WTC11 (cell line): ENCODE data around the gene DCLK2. TPM values are rescaled to one million over a fixed set of nuclear protein-coding genes. Genes with fewer than 3 reads are reported as not detected.

Experiments used
- ATAC-seq: fragments of 200-7000 bp; cut with Tn5 transposase; 2 replicates; pipeline ENCODE4 v1.10.0; 2021; ENCODE audit warnings: mild to moderate bottlenecking, moderate library complexity
- CTCF ChIA-PET: fragments of 300-600 bp; sonication (Branson Sonifier 250); formaldehyde crosslinking; loops from one replicate; lab custom pipeline; 2021; ENCODE audit warnings: antibody characterized with exemption; lab: Charles Lee
- POLR2A ChIA-PET: fragments of 350-600 bp; sonication (Branson Sonifier 250); formaldehyde crosslinking; loops from one replicate; lab custom pipeline; 2021; ENCODE audit warnings: antibody characterized with exemption; lab: Charles Lee
- DNase-seq: peaks from one replicate; pipeline ENCODE4 v3.0.0; 2021; ENCODE audit warnings: low spot score
- H3K27ac Mint-ChIP-seq: 2 replicates; pipeline ENCODE4 v1.8.0; 2021; ENCODE audit warnings: mixed read lengths
- H3K27me3 Mint-ChIP-seq: 2 replicates; pipeline ENCODE4 v1.8.0; 2021; ENCODE audit warnings: low read depth, mild to moderate bottlenecking, moderate library complexity, mixed read lengths
- H3K36me3 Mint-ChIP-seq: 2 replicates; pipeline ENCODE4 v1.8.0; 2021; ENCODE audit warnings: mixed read lengths
- H3K4me1 Mint-ChIP-seq: 2 replicates; pipeline ENCODE4 v1.8.0; 2022; ENCODE audit warnings: mixed read lengths
- H3K4me3 Mint-ChIP-seq: 2 replicates; pipeline ENCODE4 v1.8.0; 2021; ENCODE audit warnings: mild to moderate bottlenecking, moderate library complexity, mixed read lengths
- H3K9me3 Mint-ChIP-seq: 2 replicates; pipeline ENCODE4 v1.8.0; 2021; ENCODE audit warnings: mixed read lengths
- ATF2 ChIP-seq: sonication (generic); formaldehyde crosslinking; IDR thresholded peaks from 2 replicates; pipeline ENCODE4 v1.8.1; 2022; ENCODE audit warnings: low read depth, missing genetic modification reagents, borderline replicate concordance
- ETV6 ChIP-seq: sonication (generic); formaldehyde crosslinking; IDR thresholded peaks from 2 replicates; pipeline ENCODE4 v1.8.1; 2022; ENCODE audit warnings: mild to moderate bottlenecking, missing genetic modification reagents
- JAZF1 ChIP-seq: fragments of 250-450 bp; sonication (Bioruptor Pico); IDR thresholded peaks from 2 replicates; pipeline ENCODE4 v1.9.0; 2021; ENCODE audit warnings: moderate library complexity, mild to moderate bottlenecking, inconsistent platforms
- KAT7 ChIP-seq: sonication (generic); formaldehyde crosslinking; IDR thresholded peaks from 2 replicates; pipeline ENCODE4 v1.8.1; 2023; ENCODE audit warnings: missing genetic modification reagents, mild to moderate bottlenecking, borderline replicate concordance
- MYBL2 ChIP-seq: sonication (generic); formaldehyde crosslinking; IDR thresholded peaks from 2 replicates; pipeline ENCODE4 v1.8.1; 2023; ENCODE audit warnings: mild to moderate bottlenecking, moderate library complexity, missing genetic modification reagents
- NFYB ChIP-seq: sonication (generic); formaldehyde crosslinking; conservative IDR thresholded peaks from 2 replicates; pipeline ENCODE4 v1.8.0; 2022; ENCODE audit warnings: low read depth, missing genetic modification reagents
- PRDM15 ChIP-seq: sonication (generic); formaldehyde crosslinking; IDR thresholded peaks from 2 replicates; pipeline ENCODE4 v1.8.0; 2022; ENCODE audit warnings: missing genetic modification reagents
- PRRX2 ChIP-seq: fragments of 250-450 bp; sonication (Bioruptor Pico); IDR thresholded peaks from 2 replicates; pipeline ENCODE4 v1.8.0; 2021; ENCODE audit warnings: mild to moderate bottlenecking
- RORB ChIP-seq: fragments of 250-450 bp; sonication (Bioruptor Pico); IDR thresholded peaks from 2 replicates; pipeline ENCODE4 v1.9.0; 2021; ENCODE audit warnings: mild to moderate bottlenecking
- USF2 ChIP-seq: sonication (generic); formaldehyde crosslinking; IDR thresholded peaks from 2 replicates; pipeline ENCODE4 v1.8.1; 2023; ENCODE audit warnings: mild to moderate bottlenecking, missing genetic modification reagents, moderate library complexity
- ZNF232 ChIP-seq: sonication (generic); formaldehyde crosslinking; IDR thresholded peaks from 2 replicates; pipeline ENCODE4 v1.8.0; 2022; ENCODE audit warnings: mild to moderate bottlenecking, missing genetic modification reagents
- total RNA-seq: library from RNA; stranded (reverse); gene quantifications from 3 replicates; pipeline ENCODE4 v1.2.3, GENCODE V29; 2021
- TF ChIP-seq, protein P1 (sequence below): fragments of 250-450 bp; sonication (Bioruptor Pico); IDR thresholded peaks from 2 replicates; pipeline ENCODE4 v1.9.0; 2021; ENCODE audit warnings: mild to moderate bottlenecking
- TF ChIP-seq, protein P2 (sequence below): fragments of 200-600 bp; IDR thresholded peaks from 2 replicates; pipeline ENCODE4 v1.8.0; 2022; ENCODE audit warnings: antibody characterized with exemption

Gene DCLK2
- total RNA-seq, 1 experiment from 2014 or later, result 0.17 TPM

GRCh38 chr4:150240011-150240410, 161.8 kb downstream of the DCLK2 start (continued):
- TF ChIP-seq PRDM15 (CRISPR knock-in tag) (no peak), ETV6 (CRISPR knock-in tag) (no peak), PRRX2 (CRISPR knock-in tag) (no peak), JAZF1 (no peak), KAT7 (no peak)

- peak; percentile 81 for ATAC-seq
- H3K36me3 Mint-ChIP-seq, result no peaks in the 10 kb centered on the region
- peak; percentile 61 for DNase-seq
- H3K27me3 Mint-ChIP-seq, result no peaks in the 10 kb centered on the region; the same call in 1 of the 2 replicates
- ChIA-PET CTCF (interaction anchor here (0.5 to 2.1 kb wide), 36 partner anchors 9 to 806 kb away, joined by 3 to 15 read pairs (median 4); partner anchors contain the start of gene DCLK2), POLR2A (interaction anchor here (0.5 kb wide), 1 partner anchor 50 kb away, joined by 5 read pairs; no protein-coding TSS in a partner anchor)
- H3K4me3 Mint-ChIP-seq, result no peak overlapping the region
- no peak overlapping the region for H3K27ac Mint-ChIP-seq
- H3K9me3 Mint-ChIP-seq, result peaks cover 2% of the 10 kb centered on the region; the same call in 1 of the 2 replicates
- H3K4me1 Mint-ChIP-seq, result peaks cover 42% of the 10 kb centered on the region
- TF ChIP-seq, protein P1, sequence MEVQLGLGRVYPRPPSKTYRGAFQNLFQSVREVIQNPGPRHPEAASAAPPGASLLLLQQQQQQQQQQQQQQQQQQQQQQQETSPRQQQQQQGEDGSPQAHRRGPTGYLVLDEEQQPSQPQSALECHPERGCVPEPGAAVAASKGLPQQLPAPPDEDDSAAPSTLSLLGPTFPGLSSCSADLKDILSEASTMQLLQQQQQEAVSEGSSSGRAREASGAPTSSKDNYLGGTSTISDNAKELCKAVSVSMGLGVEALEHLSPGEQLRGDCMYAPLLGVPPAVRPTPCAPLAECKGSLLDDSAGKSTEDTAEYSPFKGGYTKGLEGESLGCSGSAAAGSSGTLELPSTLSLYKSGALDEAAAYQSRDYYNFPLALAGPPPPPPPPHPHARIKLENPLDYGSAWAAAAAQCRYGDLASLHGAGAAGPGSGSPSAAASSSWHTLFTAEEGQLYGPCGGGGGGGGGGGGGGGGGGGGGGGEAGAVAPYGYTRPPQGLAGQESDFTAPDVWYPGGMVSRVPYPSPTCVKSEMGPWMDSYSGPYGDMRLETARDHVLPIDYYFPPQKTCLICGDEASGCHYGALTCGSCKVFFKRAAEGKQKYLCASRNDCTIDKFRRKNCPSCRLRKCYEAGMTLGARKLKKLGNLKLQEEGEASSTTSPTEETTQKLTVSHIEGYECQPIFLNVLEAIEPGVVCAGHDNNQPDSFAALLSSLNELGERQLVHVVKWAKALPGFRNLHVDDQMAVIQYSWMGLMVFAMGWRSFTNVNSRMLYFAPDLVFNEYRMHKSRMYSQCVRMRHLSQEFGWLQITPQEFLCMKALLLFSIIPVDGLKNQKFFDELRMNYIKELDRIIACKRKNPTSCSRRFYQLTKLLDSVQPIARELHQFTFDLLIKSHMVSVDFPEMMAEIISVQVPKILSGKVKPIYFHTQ, result no peak
- TF ChIP-seq USF2 (CRISPR knock-in tag) (no peak), MYBL2 (no peak), ZNF232 (CRISPR knock-in tag) (no peak), NFYB (no peak), ATF2 (CRISPR knock-in tag) (no peak), RORB (no peak)
- TF ChIP-seq, protein P2, sequence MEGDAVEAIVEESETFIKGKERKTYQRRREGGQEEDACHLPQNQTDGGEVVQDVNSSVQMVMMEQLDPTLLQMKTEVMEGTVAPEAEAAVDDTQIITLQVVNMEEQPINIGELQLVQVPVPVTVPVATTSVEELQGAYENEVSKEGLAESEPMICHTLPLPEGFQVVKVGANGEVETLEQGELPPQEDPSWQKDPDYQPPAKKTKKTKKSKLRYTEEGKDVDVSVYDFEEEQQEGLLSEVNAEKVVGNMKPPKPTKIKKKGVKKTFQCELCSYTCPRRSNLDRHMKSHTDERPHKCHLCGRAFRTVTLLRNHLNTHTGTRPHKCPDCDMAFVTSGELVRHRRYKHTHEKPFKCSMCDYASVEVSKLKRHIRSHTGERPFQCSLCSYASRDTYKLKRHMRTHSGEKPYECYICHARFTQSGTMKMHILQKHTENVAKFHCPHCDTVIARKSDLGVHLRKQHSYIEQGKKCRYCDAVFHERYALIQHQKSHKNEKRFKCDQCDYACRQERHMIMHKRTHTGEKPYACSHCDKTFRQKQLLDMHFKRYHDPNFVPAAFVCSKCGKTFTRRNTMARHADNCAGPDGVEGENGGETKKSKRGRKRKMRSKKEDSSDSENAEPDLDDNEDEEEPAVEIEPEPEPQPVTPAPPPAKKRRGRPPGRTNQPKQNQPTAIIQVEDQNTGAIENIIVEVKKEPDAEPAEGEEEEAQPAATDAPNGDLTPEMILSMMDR, result peak; percentile 87
- TF ChIP-seq, all 79 proteins: peak for 1
These were observed 164.7 kb downstream of the DCLK2 start for GRCh38 chr4:150242820-150243458.
